ENCODE results near the gene A3GALT2. TPM values are rescaled to one million over a fixed set of nuclear protein-coding genes. Genes with fewer than 3 reads are reported as not detected.

A3GALT2 gene
- total and polyA plus RNA-seq, 9 of the 15 experiments (the other 6 are each of a cell fraction or from before 2014, with no cell fraction given): not detected

DNA sequence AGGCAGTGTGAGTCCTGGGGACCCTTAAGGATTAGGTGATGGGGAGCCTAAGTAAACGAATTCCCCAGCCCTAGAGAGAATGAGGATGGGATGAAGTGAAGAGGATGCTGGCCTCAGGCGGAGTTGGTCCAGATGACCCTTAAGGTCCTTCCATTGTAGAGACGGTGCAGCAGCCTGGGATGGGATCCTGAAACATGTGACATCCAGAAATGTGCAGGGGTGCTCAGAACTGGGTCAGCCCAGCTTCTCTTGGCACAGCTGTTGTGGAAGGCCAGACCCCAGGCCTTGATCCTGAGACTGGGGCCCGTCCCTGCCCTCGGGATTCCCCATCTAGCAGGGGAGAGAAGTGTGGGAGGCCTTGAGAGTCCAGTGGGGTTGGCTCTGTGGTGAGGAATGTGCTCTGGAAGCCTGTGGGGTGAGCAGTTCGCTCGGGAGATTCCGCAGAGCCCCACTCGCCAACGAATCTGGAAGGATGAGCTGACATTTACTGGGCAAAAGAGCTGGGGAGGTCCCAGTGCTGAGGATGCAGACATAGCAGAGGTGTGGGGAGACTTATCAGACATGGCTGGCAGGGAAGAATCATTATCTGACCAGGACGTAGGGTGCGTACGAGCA, 28.1 kb downstream of the A3GALT2 start:
- POLR2A ChIA-PET: no interaction called here
- H2AFZ ChIP-seq (ENCODE audit: low read depth, low read length): no peak overlapping the region
- CTCF ChIA-PET (ENCODE audit: low intra/inter-chr PET ratio): no interaction called here
- peaks cover 17 to 35% of the 10 kb centered on the region in 2 experiments for H3K27me3 ChIP-seq (ENCODE audit: control insufficient read depth in 2 of 2, insufficient read depth in 2 of 2, low read length in 2 of 2)
- H3K27ac ChIP-seq (ENCODE audit: extremely low read depth, low read depth, low read length): no peak overlapping the region
- in situ Hi-C loops (cut with MboI) (loop anchor here (10.0 kb wide), 1 partner anchor 162 kb away; no protein-coding TSS in a partner anchor), intact Hi-C loops (cut with micrococcal nuclease) (loop anchor here (10.0 kb wide), 1 partner anchor 158 kb away; no protein-coding TSS in a partner anchor)
- peaks cover 0 to 3% of the 10 kb centered on the region in 2 experiments; a peak in 1 of 5 replicates for H3K4me1 ChIP-seq (replicated peaks in 1 of 2; ENCODE audit: control insufficient read depth in 2 of 2, insufficient read depth in 2 of 2, low read length in 2 of 2)
- no peaks in the 10 kb centered on the region for H3K9me1 ChIP-seq (ENCODE audit: control insufficient read depth, insufficient read depth, low read length)
- H3K36me3 ChIP-seq (ENCODE audit: control insufficient read depth, insufficient read depth, low read length): no peaks in the 10 kb centered on the region
- H3K4me3 ChIP-seq: no peak overlapping the region
- WGBS (ENCODE audit: insufficient coverage, low coverage, missing lambda C conversion rate): under 1% methylated on average over 13 of the region's 13 CpGs
- H3K79me2 ChIP-seq (ENCODE audit: control insufficient read depth, insufficient read depth, low read length): no peaks in the 10 kb centered on the region
- DNase-seq (ENCODE audit: extremely low read depth in 1 of 4, low spot score in 3 of 4): no peak
- no peaks in the 10 kb centered on the region for H3K9me3 ChIP-seq (replicated peaks; ENCODE audit: control insufficient read depth, insufficient read depth, low read depth, low read length)
- no peak overlapping the region for H3K9ac ChIP-seq (ENCODE audit: insufficient read depth in 1 of 2, low read depth in 2 of 2, low read length in 2 of 2)
- H4K20me1 ChIP-seq (replicated peaks; ENCODE audit: control insufficient read depth, insufficient read depth, low read length): peaks cover 4% of the 10 kb centered on the region; the same call in 1 of the 2 replicates
- no peak overlapping the region for H3K4me2 ChIP-seq (ENCODE audit: insufficient read depth, low read length)
- no TSS peak for BruUV-seq (replicated peaks)
- FAIRE-seq: no peak
- TF ChIP-seq BRD4 (IDR thresholded peaks at IDR 0.05): no peak
- TF ChIP-seq PHB2 (IDR thresholded peaks at IDR 0.05; ENCODE audit: low read depth): no peak
- TF ChIP-seq, protein P1, sequence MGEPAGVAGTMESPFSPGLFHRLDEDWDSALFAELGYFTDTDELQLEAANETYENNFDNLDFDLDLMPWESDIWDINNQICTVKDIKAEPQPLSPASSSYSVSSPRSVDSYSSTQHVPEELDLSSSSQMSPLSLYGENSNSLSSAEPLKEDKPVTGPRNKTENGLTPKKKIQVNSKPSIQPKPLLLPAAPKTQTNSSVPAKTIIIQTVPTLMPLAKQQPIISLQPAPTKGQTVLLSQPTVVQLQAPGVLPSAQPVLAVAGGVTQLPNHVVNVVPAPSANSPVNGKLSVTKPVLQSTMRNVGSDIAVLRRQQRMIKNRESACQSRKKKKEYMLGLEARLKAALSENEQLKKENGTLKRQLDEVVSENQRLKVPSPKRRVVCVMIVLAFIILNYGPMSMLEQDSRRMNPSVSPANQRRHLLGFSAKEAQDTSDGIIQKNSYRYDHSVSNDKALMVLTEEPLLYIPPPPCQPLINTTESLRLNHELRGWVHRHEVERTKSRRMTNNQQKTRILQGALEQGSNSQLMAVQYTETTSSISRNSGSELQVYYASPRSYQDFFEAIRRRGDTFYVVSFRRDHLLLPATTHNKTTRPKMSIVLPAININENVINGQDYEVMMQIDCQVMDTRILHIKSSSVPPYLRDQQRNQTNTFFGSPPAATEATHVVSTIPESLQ (CRISPR knock-in tag; IDR thresholded peaks at IDR 0.05): no peak
- TF ChIP-seq ZNF354B (CRISPR knock-in tag; IDR thresholded peaks at IDR 0.05): no peak
- TF ChIP-seq MCM3 (IDR thresholded peaks at IDR 0.05): no peak
- no peak for TF ChIP-seq ETV5 (CRISPR knock-in tag; IDR thresholded peaks at IDR 0.05; ENCODE audit: low read depth)
- TF ChIP-seq, protein P2, sequence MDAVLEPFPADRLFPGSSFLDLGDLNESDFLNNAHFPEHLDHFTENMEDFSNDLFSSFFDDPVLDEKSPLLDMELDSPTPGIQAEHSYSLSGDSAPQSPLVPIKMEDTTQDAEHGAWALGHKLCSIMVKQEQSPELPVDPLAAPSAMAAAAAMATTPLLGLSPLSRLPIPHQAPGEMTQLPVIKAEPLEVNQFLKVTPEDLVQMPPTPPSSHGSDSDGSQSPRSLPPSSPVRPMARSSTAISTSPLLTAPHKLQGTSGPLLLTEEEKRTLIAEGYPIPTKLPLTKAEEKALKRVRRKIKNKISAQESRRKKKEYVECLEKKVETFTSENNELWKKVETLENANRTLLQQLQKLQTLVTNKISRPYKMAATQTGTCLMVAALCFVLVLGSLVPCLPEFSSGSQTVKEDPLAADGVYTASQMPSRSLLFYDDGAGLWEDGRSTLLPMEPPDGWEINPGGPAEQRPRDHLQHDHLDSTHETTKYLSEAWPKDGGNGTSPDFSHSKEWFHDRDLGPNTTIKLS (IDR thresholded peaks at IDR 0.05; ENCODE audit: borderline replicate concordance, low read depth): no peak
- TF ChIP-seq HSF4 (CRISPR knock-in tag; IDR thresholded peaks at IDR 0.05; ENCODE audit: borderline replicate concordance): no peak
- no peak for TF ChIP-seq NRF1 (conservative IDR thresholded peaks at IDR 0.05 in 1 of 2, IDR thresholded peaks at IDR 0.05 in 1 of 2)
- no peak for TF ChIP-seq NFATC3 (IDR thresholded peaks at IDR 0.05)
- no peak for TF ChIP-seq NR4A1 (CRISPR knock-in tag; IDR thresholded peaks at IDR 0.05)
- no peak for TF ChIP-seq NR4A1 (tag; IDR thresholded peaks at IDR 0.05)
- no peak for TF ChIP-seq ZKSCAN8 (CRISPR knock-in tag; IDR thresholded peaks at IDR 0.05)
- TF ChIP-seq CXXC5 (CRISPR knock-in tag; IDR thresholded peaks at IDR 0.05): no peak
- no peak for TF ChIP-seq NR1H2 (CRISPR knock-in tag; IDR thresholded peaks at IDR 0.05)
- TF ChIP-seq, protein P3, sequence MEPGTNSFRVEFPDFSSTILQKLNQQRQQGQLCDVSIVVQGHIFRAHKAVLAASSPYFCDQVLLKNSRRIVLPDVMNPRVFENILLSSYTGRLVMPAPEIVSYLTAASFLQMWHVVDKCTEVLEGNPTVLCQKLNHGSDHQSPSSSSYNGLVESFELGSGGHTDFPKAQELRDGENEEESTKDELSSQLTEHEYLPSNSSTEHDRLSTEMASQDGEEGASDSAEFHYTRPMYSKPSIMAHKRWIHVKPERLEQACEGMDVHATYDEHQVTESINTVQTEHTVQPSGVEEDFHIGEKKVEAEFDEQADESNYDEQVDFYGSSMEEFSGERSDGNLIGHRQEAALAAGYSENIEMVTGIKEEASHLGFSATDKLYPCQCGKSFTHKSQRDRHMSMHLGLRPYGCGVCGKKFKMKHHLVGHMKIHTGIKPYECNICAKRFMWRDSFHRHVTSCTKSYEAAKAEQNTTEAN (CRISPR knock-in tag; IDR thresholded peaks at IDR 0.05): no peak
- TF ChIP-seq SOX6 (IDR thresholded peaks at IDR 0.05): no peak
- TF ChIP-seq TRIM28 (IDR thresholded peaks at IDR 0.05): no peak
- ATAC-seq: no peak
